NCI-H748 treated with DMSO at 0.1 percent for 48 hours (cell line): Measurements from ENCODE around the gene TTC28.
A peak's percentile ranks its signal among the peaks of the same experiment; 100 is the strongest.
"Not testable (repeated sequence)": the region's sequence is repeated elsewhere in the genome, so short reads cannot be mapped to it uniquely, and the experiment has no call there.

ENCODE experiments used
- DNase-seq: peaks from one replicate; lab custom pipeline; 2025; lab: John Stamatoyannopoulos, UW

Gene TTC28

DNA sequence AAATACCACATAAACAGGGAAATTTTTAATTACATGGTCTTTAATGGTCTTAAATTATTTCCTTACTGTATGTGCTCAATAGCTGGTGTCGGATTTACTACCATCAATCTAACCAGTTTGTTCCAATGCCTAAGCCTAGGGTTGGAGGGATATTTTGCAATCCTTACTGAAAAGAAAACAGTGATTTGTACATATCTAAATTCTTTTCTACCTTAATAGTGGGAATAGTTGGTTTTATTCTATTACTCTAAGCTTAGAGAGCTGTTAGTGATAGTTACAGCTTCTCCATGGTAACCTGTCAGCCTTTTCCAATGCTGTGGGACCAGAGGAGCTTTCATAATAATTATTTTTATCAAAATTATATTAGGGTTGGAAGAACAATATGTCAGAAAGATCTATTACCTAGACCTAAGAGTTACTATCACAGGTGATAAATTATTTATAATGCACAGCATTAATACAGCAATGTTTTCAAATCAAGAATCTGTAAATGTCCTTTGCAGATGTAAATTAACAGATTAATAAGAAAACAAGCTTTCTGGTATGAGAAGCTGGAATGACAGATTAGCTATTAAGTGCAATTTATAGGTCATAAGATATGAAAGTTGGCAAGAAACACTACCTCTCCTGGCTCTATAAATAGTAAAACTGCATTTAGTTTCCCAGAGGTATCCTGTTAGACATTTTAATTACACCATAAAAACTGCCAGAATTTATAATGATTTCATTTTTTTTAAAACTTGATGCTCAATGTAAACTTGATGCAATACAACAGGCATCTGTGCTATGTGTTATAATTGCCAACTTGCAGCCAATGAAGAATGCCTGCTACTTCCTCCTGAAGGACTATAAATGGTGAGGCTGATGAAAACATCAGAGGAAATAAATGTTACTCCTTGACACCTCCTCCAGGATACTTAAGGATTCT, 498.6 kb downstream of the TTC28 start:
- no peak for DNase-seq

DNA sequence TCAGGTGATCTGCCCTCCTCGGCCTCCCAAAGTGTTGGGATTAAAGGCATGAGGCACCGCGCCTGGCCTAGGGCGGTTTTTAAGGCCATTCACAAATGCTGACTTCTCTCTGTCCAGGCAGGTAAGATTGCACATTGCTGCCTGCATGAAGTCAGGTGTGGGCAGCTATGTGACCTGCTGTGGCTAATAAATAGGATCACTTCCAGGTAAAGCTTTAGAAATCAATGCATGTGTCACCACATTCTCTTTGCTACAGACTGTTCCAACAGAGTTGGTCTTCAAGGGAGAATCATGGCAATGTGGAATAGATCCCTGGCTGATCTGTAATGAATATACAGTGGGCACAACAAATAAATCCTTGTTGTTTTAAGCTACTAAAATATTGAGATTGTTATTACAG, 500.2 kb downstream of the TTC28 start:
- no peak for DNase-seq

DNA sequence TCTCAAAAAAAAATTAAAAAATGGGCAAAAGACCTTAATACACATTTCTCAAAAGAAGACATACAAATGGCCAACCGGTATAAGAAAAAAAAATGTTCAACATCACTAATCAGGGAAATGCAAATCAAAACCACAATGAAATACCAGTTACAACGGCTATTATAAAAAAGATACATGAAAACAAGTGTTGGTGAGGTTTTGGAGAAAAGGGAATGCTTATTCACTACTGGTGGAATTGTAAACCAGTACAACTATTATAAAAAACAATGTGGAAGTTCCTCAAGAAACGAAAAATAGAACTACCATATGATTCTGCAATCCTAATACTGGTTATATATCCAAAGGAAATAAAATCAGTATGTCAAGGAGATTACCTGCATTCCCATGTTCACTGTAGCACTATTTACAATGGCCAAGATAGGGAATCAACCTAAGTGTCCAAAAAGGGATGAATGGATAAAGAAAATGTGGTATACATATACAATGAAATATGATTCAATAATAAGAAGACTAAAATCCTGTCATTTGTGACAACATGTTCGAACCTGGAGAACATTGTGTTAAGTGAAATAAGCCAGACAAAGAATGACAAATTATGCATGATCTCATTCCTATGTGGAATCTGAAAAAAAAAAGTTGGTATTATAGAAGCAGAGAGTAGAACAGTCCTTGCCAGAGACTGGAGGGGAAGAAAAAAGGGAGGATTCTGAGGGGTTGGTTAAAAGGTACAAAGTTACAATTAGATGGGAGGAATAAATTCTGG, 503.7 kb downstream of the TTC28 start:
- DNase-seq = no peak

DNA sequence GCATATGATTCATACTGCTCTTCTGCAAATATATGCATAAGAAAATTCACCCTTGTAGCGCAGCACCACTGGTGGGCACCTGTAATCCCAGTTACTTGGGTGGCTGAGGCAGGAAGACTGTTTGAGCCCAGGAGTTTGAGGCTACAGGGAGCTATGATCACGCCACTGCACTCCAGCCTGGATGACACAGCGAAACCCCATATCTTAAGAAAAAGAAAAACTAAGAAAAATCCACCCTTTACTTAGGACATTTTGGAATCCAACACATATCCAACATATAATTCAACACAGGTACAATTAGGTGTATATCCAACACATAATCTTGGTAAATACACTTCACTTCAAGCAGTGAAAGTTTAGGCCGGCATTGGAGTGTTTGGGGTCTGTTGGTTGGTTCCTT, 505.1 kb downstream of the TTC28 start:
- DNase-seq = no peak

DNA sequence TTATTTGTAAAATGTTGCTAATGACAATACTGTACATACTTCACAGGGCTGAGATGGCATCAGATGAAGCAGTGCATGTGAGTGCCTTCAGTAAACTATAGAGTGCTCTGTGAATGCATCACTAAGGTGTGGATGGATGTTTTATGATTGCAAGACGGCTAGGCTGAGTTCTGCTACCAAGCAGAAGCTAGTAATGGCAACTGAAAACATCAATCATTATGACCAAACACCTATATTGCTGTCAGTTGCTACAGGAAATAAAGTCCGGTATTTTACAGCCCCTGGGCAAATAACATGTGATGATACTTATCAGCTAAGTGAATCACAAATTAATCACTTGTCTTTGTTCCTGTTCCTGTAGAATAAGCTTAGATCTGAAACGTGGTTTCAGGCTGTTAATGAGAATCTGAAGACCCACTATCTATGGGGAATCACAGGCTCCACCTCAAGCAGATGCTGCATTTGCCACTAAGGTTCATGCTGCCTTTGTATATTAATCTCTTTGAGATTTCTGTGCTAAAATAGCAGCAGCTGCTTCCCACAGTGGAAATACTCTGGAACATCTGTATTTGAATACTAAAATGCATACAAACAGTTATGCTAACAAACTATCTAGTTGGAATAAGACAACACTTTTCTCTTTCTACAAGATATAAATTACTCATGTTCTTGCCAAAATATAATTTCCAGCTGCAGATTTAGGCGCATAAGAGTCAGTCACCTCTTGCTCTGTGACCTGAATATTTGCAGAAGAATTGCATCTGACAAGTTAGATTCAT, 506.6 kb downstream of the TTC28 start:
- DNase-seq = peak; percentile 2

DNA sequence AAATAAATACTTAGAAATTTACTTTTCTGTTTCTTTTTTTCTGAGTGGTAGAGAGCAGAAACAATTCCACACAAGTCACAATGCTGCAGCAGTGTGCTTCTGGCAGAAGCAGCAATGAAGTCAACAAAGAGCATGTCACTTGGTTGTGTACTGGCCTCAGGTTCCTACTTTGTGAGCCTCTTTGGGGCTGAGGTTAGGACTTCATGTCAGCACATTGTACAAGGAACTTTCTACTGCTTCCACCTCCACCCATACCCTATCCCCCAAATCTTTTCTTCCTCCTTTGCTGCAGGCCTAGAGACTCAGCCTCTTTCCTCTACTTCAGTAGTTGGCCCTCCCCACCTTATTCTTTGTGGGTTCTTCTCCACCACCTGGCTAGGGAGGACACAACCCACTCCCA, 507.9 kb downstream of the TTC28 start:
- no peak for DNase-seq

DNA sequence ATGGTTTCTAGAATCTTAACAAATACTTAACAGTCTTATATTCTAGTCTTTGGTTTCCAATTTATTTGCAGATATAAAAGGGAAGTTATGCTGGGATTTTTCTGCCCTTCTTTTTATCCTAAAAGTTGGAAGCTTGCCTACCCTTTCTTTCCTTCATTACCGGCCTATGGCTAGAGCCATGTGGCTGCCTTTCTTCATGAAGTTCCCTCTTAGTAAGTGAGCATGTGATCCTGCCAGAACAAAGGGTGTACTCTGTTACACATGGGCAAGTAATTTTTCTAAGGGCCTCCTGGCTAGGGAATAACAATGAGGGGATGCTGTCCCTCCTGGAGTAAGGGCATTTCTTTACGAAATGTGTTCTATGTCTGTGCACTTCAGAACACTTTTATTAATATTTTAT, 508.5 kb downstream of the TTC28 start:
- no peak for DNase-seq

DNA sequence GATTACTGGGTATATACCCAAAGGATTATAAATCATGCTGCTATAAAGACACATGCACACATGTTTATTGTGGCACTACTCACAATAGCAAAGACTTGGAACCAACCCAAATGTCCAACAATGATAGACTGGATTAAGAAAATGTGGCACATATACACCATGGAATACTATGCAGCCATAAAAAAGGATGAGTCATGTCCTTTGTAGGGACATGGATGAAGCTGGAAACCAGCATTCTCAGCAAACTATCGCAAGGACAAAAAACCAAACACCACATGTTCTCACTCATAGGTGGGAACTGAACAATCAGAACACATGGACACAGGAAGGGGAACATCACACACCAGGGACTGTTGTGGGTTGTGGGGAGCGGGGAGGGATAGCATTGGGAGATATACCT, 510.3 kb downstream of the TTC28 start:
- not testable (repeated sequence) for DNase-seq

DNA sequence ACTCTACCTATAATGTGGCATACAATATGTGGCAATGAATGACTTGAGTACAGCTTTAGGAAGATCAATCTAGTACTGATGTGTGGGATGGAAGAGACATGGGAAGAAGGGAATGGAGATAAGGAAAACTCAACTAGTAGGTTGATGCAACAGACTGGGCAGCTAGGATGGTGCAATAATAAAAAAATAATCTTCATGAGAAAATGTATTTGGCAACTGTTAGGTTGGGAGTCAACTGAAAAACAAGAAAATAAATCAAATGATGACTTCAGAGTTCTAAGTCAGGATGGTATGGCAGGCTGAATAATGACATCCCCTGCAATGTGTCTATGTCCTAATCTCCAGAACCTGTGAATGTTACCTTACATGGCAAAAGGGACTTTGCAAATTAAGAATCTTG, 523.8 kb downstream of the TTC28 start:
- no peak for DNase-seq

DNA sequence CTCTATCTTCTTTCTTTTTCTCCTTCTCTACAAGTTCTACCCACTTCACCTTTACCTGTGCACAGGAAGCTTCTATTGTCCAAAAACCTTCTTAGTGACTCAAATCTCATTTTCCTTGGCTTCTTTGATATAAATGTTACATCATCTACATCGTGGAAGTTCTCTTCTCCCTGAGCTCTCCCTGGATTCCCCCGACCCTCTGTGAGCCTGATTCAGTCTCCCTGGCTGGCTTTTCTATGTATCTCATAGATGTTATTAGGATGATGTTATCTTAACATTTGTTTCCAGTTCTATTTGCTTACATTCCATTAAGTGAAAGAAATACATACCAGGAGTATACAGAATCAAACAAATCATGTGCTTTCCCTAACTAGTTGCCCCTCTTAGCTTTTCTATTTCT, 524.8 kb downstream of the TTC28 start:
- no peak for DNase-seq

DNA sequence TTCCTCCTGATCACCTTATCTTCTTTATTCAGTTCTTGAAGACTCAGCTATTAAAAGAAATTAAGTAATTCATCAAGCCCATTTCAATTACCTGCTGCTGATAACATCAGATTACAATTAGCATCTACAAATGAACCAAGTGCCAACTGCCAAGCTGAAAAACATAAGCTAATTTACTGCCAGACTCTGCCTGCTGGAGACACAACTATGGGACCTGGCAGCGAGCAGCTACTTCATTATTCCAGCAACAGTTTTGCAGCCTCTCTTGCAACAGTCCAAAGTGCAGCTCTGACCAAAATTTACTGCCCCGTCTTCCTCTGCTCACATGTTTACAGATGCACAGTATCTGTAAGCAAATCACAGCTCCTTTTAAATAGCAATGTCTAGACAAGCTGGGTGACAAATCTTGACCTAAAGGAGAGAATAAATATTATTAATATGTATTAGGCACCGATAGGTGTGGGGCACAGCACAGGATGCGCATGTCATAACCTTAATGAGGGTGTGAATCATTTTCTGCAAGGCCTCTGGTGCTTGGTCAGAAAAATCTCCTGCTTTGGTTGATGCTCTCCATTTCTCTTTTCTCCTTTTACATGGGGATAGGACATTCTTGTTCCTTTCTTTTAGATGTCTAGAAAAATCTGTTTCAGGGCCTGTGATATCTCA, 528.4 kb downstream of the TTC28 start:
- DNase-seq = no peak

DNA sequence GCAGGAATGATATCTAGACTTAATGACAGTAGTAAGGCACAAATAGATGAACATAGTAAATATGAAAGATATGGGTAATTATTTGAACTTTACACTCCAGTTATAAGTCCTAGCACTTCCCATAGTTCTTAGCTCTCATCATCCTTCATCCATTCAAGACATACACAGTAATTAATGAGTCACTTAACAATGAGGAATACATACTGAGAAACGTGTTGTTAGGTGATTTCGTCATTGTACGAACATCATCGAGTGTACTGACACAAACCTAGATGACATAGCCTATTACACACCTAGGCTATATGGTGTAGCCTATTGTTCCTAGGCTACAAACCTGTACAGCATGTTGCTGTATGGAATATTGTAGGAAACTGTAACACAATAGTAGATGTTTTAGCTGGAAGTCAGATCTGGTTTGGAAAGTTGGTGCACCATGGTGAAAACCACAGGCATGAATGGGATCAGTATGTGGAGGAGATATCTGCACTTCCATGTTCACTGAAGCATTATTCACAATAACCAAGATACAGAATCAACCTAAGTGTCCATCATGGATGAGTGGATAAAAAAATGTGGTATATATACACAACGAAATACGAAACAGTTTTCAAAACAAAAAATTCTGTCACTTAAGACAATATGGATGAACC, 530.7 kb downstream of the TTC28 start:
- DNase-seq = no peak

DNA sequence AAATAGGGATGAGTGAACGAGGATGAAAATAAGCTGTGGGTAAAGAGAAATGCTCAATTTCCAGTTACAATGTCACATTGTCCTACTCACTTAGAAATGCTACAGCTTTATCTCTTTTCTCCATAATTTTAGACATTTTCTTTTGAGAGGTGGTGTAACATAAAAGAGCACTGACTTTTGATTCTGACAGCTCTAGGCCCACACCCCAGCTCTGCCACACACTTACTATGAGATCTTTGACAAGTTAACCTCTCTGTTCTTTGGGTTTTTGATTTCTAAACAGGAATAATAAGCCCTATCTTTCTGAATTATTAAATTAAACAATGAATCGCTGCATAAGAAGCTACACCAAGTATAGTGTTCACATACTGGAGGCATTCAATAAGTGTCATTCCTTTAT, 532.2 kb downstream of the TTC28 start:
- DNase-seq = no peak

DNA sequence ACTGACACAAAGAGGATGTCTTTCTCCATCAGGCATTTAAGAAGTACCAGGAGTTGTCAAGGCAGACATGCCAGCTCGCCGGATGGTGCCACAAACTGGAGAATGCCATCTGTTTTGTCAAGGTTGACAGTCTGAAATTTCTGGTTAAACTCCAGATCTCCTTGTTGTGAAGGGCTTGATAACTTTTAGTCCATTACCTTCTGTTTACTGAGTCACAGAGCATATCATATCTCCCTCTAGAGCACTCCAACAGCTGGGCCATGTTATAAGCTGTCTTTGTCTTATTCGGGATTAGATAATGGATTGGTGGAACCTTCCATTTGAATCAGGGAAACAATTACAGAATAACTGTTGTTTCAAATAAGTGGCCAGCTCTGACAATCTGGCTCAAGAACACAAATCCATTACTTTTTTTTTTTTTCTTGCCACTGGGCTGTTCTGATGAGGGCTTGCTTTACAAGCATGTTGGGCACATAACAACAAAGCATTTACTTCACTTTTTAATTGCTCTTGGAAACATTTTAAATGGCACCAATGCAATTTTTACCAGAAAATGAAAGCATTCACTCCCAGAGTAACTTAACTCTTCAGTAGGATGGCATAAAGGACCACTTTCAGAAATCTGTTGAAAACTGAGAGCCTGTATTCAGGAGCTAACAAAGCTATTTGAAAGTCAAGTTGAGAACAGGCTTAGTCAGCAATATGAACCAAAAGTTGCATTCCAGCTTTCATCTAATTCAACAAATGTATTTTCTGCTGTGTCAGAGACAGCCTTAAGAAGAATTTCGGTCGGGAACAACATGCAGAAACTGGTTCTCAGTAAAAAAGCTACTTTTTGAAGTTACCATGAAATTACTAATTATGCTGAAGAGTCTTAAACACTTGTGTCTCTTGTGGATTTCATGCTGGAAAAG, 533.0 kb downstream of the TTC28 start:
- no peak for DNase-seq

DNA sequence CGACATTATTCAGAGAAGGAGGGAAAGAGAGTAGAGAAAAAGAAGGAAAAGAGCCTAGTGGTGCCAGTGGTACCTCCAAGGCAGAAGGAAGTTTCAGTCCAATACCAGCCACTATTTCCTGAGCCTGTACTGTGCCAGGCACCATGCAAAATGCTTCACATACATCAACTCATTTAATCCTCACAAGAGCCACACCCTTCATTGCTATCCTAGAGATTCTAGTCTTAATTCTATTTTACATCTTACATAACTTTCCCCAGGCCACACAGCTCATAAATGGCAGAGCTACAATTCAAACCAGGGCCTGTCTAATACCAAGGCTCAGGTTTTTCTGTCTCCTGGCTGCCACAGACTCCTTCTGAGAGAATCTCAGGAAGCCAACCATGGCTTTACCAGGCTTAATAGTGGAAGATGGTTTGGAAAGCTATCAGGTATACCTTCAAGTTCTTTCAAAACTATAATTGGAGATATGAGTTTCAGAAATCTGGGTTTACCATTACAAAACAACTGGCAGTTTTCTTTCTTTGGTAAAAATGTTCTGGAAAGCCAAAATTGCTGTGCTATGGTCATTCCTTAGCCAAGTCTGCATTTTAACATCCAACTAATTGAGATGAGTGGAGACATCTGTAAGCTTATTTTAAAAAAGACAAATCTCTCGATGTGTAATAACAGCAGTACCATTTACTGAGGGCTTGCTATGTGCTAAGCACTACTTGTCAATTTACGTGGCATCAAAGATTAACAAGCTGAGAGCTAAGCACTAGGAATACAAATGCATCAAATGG, 535.5 kb downstream of the TTC28 start:
- DNase-seq = no peak

DNA sequence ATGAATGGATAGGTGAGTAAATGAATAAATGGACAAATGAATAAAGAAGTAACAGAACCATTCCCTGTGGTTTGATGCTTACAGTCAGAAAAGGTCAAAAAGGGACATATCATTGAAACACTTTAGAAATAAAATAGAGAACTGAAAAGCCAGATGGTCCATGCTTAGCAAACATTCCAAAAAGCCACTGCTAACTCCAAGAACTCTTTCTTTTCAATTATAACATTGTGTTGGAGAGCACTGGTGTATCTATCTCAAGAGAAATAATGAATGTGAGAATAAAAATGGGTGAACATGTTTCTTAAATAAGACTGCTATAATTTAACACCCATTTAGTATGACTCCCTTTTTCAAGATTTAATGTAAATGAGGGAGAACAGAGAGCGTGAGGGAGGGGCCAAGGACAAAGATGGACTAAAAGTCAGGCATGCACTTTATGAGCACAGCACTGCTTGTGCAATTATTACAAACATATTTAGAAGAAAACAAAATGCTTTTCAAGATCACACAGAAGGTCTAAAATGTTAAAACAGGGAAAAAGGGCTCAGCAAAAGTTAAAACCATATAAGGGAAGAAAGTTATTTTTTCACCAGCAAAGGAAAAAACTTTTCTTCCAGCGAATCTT, 536.3 kb downstream of the TTC28 start:
- no peak for DNase-seq

DNA sequence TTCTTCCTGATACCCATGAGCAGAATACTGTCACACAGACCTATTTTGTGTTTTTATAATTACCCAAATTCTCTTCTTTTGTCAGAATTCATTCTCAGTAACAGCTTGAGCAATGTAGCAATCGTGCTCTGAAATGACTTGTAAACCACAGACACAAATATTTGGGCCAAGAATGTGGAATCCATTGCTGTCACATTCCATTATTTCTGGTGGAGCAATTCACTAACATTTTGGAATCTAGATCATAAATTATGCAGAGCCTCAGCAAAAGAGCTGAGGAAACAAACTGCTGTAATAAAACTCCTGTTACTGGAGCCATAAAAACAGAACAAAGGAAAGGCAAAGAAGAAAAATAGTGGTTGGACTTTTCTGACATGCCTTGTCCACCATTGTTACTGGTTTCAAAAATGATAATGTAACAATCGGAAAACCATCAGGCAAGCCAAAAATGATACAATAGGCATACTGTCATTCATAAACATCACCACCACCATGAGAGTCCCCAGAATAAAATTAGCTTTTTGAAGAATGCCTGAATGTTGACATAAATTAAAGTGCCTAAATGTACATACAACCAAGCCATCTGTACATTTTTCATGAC, 537.2 kb downstream of the TTC28 start:
- no peak for DNase-seq

DNA sequence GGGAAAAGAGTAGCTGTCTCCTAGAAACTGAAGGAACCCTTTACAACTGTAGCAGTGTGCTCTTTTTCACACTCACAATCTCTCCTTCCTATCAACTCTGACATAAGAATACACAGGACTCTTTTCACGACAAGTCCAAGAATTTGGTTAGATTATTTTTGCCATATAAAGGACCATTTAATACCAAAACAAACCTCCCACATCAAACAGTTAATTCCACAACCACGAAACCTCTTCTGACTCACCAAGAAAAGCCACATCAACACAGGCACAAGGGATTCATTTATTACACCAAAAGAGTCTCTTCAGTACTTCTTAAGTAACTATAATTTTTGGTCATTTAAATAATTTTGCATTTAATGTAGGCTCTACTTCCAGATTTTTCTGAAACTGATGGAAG, 538.0 kb downstream of the TTC28 start:
- no peak for DNase-seq

DNA sequence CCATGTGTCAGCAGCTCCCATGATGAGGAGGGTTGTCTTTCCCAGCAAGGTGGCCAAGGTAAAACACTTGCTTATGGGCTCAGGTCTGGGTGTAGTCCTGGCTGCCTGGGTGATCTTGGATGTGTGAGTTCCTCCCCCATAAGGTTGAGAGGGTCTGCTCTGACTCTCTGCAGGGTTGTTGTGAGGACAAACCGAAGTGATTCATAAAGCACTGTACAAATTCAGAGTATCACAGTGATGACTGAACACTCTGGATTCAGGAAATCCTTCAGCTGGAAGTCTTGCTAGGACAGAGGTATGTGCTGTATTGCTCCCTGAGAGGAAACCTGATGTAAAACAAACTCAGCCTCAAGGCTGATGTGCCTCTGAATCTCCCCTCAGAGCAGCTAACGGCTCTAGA, 539.7 kb downstream of the TTC28 start:
- DNase-seq = no peak
